Panc1 (cell line): ENCODE measurements around the gene NEUROG2. TPM values are rescaled to one million over a fixed set of nuclear protein-coding genes. Genes with fewer than 3 reads are reported as not detected.

Experiments
- ATAC-seq: fragments of 200-7000 bp; cut with Tn5 transposase; 2 replicates; pipeline ENCODE4 v1.9.1; 2020; ENCODE audit warnings: mild to moderate bottlenecking, moderate library complexity
- BruUV-seq: library from RNA; stranded (reverse); fragments of 400-500 nt; replicated peaks from 2 replicates; lab custom pipeline; 2021; lab: Mats Ljungman, UMichigan
- CTCF ChIA-PET: fragments of 300-600 bp; sonication (Branson Sonifier 250); formaldehyde crosslinking; loops from one replicate; lab custom pipeline; 2022; ENCODE audit warnings: antibody characterized with exemption; lab: Charles Lee
- POLR2A ChIA-PET: fragments of 300-600 bp; sonication (Branson Sonifier 250); formaldehyde crosslinking; loops from one replicate; lab custom pipeline; 2022; ENCODE audit warnings: antibody characterized with exemption; lab: Charles Lee
- DNase-seq: peaks from one replicate; pipeline ENCODE4 v3.0.0-alpha.2; 2010; ENCODE audit warnings: low read depth, low spot score
- H3K27ac ChIP-seq: 2 replicates; pipeline ENCODE4 v1.5.1; 2011; ENCODE audit warnings: mild to moderate bottlenecking, low read length, inconsistent platforms
- H3K27me3 ChIP-seq: fragments of 200-500 bp; sonication (Bioruptor generic); 2 replicates; pipeline ENCODE4 v1.6.0; 2014; ENCODE audit warnings: low read length, inconsistent platforms; ENCODE audit not compliant: control insufficient read depth, insufficient read depth
- H3K36me3 ChIP-seq: fragments of 200-500 bp; sonication (Bioruptor generic); 2 replicates; pipeline ENCODE4 v1.5.1; 2014; ENCODE audit warnings: inconsistent platforms, mild to moderate bottlenecking, low read length, moderate library complexity; ENCODE audit not compliant: control insufficient read depth, insufficient read depth
- H3K4me1 ChIP-seq: 2 replicates; pipeline ENCODE4 v1.5.1; 2011; ENCODE audit warnings: inconsistent platforms, mild to moderate bottlenecking, low read length, moderate library complexity; ENCODE audit not compliant: control insufficient read depth, insufficient read depth
- H3K4me3 ChIP-seq, 2 experiments: 2 replicates each; pipeline ENCODE4 v1.5.1; 2011 to 2012; ENCODE audit warnings: low read depth in 2 of 2, low read length in 2 of 2, mild to moderate bottlenecking in 2 of 2, inconsistent platforms in 1 of 2, moderate library complexity in 1 of 2
- H3K9me3 ChIP-seq: fragments of 200-500 bp; sonication (Bioruptor generic); 2 replicates; pipeline ENCODE4 v1.5.1; 2014; ENCODE audit warnings: low read depth, mild to moderate bottlenecking, inconsistent platforms, low read length, moderate library complexity; ENCODE audit not compliant: control insufficient read depth, insufficient read depth
- POLR2AphosphoS5 ChIP-seq: IDR thresholded peaks from 2 replicates; pipeline ENCODE4 v1.6.1; 2012; ENCODE audit warnings: mild to moderate bottlenecking, low read depth, low read length, moderate library complexity
- SIN3A ChIP-seq: IDR thresholded peaks from 2 replicates; pipeline ENCODE4 v1.6.1; 2012; ENCODE audit warnings: low read depth, mild to moderate bottlenecking, low read length, moderate library complexity, borderline replicate concordance; ENCODE audit not compliant: insufficient read depth
- TCF7L2 ChIP-seq: IDR thresholded peaks from 2 replicates; pipeline ENCODE4 v1.6.1; 2011; ENCODE audit warnings: mild to moderate bottlenecking, low read depth, low read length, inconsistent platforms
- in situ Hi-C: cut with HindIII; loops from 2 replicates; pipeline ENCODE4 v1.10.0; 2016; ENCODE audit warnings: low sequenced_read_pairs, low pct_unique_long_range_greater_than_20kb
- intact Hi-C: fragments of 100-400 bp; cut with micrococcal nuclease; formaldehyde crosslinking; loops from one replicate; pipeline ENCODE4 v1.10.0; 2022; ENCODE audit not compliant: unreplicated experiment
- total RNA-seq: library from RNA; stranded (reverse); gene quantifications from one replicate; pipeline ENCODE4 v1.2.1, GENCODE V29; 2021; ENCODE audit not compliant: unreplicated experiment
- TF ChIP-seq, protein P1 (sequence below): fragments of 450-650 bp; IDR thresholded peaks from 2 replicates; pipeline ENCODE4 v1.5.1; 2017; ENCODE audit warnings: mild to moderate bottlenecking
- TF ChIP-seq, protein P2 (sequence below), 2 experiments: IDR thresholded peaks; 2 replicates each; pipeline ENCODE4 v1.6.1; 2011 to 2012; ENCODE audit warnings: low read depth in 2 of 2, control low read depth in 1 of 2, low read length in 1 of 2, mild to moderate bottlenecking in 1 of 2, moderate library complexity in 1 of 2; ENCODE audit not compliant: insufficient read depth in 1 of 2

The NEUROG2 gene
- total RNA-seq, 1 experiment from 2014 or later, result not detected

DNA sequence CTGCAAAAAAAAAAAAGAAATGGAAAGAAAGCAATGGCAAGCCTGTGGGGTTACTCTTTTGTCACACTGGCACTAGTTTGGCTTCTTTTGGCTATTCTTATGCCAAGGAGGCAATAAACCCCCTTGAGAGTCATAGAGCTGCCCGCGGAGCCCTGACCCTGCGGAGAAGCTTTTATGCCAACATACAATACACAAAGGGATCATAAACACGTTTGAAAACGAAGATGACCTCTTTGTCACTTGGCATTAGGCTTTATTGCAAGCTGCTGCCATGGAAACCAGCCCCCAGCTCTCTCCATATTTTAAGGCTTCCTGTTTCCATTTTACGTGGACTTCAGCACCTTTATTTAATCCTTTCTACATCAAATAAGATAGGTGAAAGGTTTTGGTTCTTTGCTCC lies 7.6 kb downstream of the NEUROG2 start:
- intact Hi-C loops (no loop called here), in situ Hi-C loops (no loop called here)
- Histone ChIP-seq H3K4me3 (no peak overlapping the region), H3K9me3 (no peaks in the 10 kb centered on the region), H3K27ac (no peak overlapping the region), H3K4me1 (no peaks in the 10 kb centered on the region), H3K27me3 (peaks cover 8% of the 10 kb centered on the region), H3K36me3 (no peaks in the 10 kb centered on the region; the same call in 1 of the 2 replicates)
- ChIA-PET CTCF (no interaction called here), POLR2A (no interaction called here)
- TF ChIP-seq SIN3A (no peak), POLR2AphosphoS5 (no peak), TCF7L2 (no peak)
- TF ChIP-seq, protein P1, sequence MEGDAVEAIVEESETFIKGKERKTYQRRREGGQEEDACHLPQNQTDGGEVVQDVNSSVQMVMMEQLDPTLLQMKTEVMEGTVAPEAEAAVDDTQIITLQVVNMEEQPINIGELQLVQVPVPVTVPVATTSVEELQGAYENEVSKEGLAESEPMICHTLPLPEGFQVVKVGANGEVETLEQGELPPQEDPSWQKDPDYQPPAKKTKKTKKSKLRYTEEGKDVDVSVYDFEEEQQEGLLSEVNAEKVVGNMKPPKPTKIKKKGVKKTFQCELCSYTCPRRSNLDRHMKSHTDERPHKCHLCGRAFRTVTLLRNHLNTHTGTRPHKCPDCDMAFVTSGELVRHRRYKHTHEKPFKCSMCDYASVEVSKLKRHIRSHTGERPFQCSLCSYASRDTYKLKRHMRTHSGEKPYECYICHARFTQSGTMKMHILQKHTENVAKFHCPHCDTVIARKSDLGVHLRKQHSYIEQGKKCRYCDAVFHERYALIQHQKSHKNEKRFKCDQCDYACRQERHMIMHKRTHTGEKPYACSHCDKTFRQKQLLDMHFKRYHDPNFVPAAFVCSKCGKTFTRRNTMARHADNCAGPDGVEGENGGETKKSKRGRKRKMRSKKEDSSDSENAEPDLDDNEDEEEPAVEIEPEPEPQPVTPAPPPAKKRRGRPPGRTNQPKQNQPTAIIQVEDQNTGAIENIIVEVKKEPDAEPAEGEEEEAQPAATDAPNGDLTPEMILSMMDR, result no peak
- TF ChIP-seq, protein P2, sequence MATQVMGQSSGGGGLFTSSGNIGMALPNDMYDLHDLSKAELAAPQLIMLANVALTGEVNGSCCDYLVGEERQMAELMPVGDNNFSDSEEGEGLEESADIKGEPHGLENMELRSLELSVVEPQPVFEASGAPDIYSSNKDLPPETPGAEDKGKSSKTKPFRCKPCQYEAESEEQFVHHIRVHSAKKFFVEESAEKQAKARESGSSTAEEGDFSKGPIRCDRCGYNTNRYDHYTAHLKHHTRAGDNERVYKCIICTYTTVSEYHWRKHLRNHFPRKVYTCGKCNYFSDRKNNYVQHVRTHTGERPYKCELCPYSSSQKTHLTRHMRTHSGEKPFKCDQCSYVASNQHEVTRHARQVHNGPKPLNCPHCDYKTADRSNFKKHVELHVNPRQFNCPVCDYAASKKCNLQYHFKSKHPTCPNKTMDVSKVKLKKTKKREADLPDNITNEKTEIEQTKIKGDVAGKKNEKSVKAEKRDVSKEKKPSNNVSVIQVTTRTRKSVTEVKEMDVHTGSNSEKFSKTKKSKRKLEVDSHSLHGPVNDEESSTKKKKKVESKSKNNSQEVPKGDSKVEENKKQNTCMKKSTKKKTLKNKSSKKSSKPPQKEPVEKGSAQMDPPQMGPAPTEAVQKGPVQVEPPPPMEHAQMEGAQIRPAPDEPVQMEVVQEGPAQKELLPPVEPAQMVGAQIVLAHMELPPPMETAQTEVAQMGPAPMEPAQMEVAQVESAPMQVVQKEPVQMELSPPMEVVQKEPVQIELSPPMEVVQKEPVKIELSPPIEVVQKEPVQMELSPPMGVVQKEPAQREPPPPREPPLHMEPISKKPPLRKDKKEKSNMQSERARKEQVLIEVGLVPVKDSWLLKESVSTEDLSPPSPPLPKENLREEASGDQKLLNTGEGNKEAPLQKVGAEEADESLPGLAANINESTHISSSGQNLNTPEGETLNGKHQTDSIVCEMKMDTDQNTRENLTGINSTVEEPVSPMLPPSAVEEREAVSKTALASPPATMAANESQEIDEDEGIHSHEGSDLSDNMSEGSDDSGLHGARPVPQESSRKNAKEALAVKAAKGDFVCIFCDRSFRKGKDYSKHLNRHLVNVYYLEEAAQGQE (IDR thresholded peaks at IDR 0.05; ENCODE audit: insufficient read depth in 1 of 2, low read depth in 2 of 2, low read length in 1 of 2), result no peak
- DNase-seq (no peak), ATAC-seq (no peak)
- BruUV-seq, result no TSS peak

DNA sequence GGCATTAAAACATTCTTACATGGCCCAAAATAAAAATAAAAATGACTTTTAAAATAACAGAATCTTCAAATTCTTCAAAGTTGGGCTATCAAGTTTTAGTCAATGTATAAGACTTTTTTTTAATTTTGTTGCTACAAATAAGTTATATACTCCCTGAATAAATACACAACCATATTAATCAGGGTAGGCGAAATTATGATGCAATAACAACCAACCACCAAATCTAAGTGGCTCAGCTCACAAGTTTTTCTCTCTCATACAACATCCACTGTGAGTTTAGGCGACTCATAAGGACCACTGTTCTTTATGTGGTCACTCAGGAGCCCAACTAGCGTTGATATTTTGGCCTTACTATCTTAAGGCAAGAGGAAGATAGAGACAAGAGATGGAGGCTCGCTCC lies 11.2 kb downstream of the NEUROG2 start:
- intact Hi-C loops, result no loop called here
- Histone ChIP-seq H3K9me3 (no peaks in the 10 kb centered on the region), H3K4me1 (no peaks in the 10 kb centered on the region), H3K36me3 (no peaks in the 10 kb centered on the region; the same call in 1 of the 2 replicates), H3K4me3 (no peak overlapping the region), H3K27ac (no peak overlapping the region), H3K27me3 (peaks cover 4% of the 10 kb centered on the region; the same call in 1 of the 2 replicates)
- no TSS peak for BruUV-seq
- no peak for TF ChIP-seq TCF7L2
- TF ChIP-seq SIN3A, result no peak
- TF ChIP-seq, protein P2 (IDR thresholded peaks at IDR 0.05; ENCODE audit: insufficient read depth in 1 of 2, low read depth in 2 of 2, low read length in 1 of 2), result no peak
- no peak for TF ChIP-seq POLR2AphosphoS5
- TF ChIP-seq, protein P1, result no peak
- POLR2A ChIA-PET, result no interaction called here
- CTCF ChIA-PET, result no interaction called here
- in situ Hi-C loops, result no loop called here
- no peak for DNase-seq
- no peak for ATAC-seq
